ENCODE measurements around the gene PEAK1. TPM values are rescaled to one million over a fixed set of nuclear protein-coding genes. Genes with fewer than 3 reads are reported as not detected.

PEAK1 gene
- total RNA-seq, 2 donors from 2014 or later: 33.5 to 54.4 TPM

GRCh38 chr15:77143191-77143590, 276.7 kb downstream of the PEAK1 start:
- H3K4me1 ChIP-seq: no peaks in the 10 kb centered on the region
- H3K27ac ChIP-seq: no peak overlapping the region
- DNase-seq: no peak
- no peaks in the 10 kb centered on the region for H3K9me3 ChIP-seq
- H3K27me3 ChIP-seq: no peaks in the 10 kb centered on the region
- TF ChIP-seq CTCF (IDR thresholded peaks at IDR 0.05): no peak
- intact Hi-C loops (cut with DNase I): no loop called here
- H3K4me3 ChIP-seq: no peak overlapping the region
- no peaks in the 10 kb centered on the region for H3K36me3 ChIP-seq
- no peak overlapping the region for H3K9ac ChIP-seq (ENCODE audit: low read depth in 2 of 2, low read length in 2 of 2)

GRCh38 chr15:77140220-77140619, 279.7 kb downstream of the PEAK1 start:
- no peaks in the 10 kb centered on the region for H3K4me1 ChIP-seq
- TF ChIP-seq CTCF (IDR thresholded peaks at IDR 0.05): no peak
- no peaks in the 10 kb centered on the region for H3K27me3 ChIP-seq
- no peak overlapping the region for H3K4me3 ChIP-seq
- intact Hi-C loops (cut with DNase I): no loop called here
- H3K27ac ChIP-seq: no peak overlapping the region
- H3K9me3 ChIP-seq: no peaks in the 10 kb centered on the region
- H3K36me3 ChIP-seq: no peaks in the 10 kb centered on the region
- no peak overlapping the region for H3K9ac ChIP-seq (ENCODE audit: low read depth in 2 of 2, low read length in 2 of 2)
- DNase-seq: no peak

- no peaks in the 10 kb centered on the region for H3K27me3 ChIP-seq
- no peak for TF ChIP-seq CTCF (IDR thresholded peaks at IDR 0.05)
- no peaks in the 10 kb centered on the region for H3K36me3 ChIP-seq
- no peak for DNase-seq
- H3K9ac ChIP-seq (ENCODE audit: low read depth in 2 of 2, low read length in 2 of 2): no peak overlapping the region
- no peak overlapping the region for H3K4me3 ChIP-seq
- intact Hi-C loops (cut with DNase I): no loop called here
- H3K27ac ChIP-seq: no peak overlapping the region
- no peaks in the 10 kb centered on the region for H3K9me3 ChIP-seq
- H3K4me1 ChIP-seq: no peaks in the 10 kb centered on the region
These were observed 280.6 kb downstream of the PEAK1 start for GRCh38 chr15:77139312-77139711.

GRCh38 chr15:77138167-77138522, 281.8 kb downstream of the PEAK1 start:
- Histone ChIP-seq H3K4me1 (no peaks in the 10 kb centered on the region), H3K36me3 (peaks cover under 1% of the 10 kb centered on the region), H3K9ac (ENCODE audit: low read depth in 2 of 2, low read length in 2 of 2) (no peak overlapping the region), H3K27ac (peak overlapping the region; percentile 71), H3K27me3 (no peaks in the 10 kb centered on the region), H3K4me3 (no peak overlapping the region), H3K9me3 (no peaks in the 10 kb centered on the region)
- intact Hi-C loops (cut with DNase I): no loop called here
- no peak for TF ChIP-seq CTCF (IDR thresholded peaks at IDR 0.05)
- DNase-seq: no peak

GRCh38 chr15:77135181-77135580, 284.7 kb downstream of the PEAK1 start:
- no peaks in the 10 kb centered on the region for H3K4me1 ChIP-seq
- no peak for TF ChIP-seq CTCF (IDR thresholded peaks at IDR 0.05)
- DNase-seq: no peak

More at GRCh38 chr15:77135181-77135580, 284.7 kb downstream of the PEAK1 start:
- H3K9ac ChIP-seq (ENCODE audit: low read depth in 2 of 2, low read length in 2 of 2): no peak overlapping the region
- intact Hi-C loops (cut with DNase I): no loop called here
- H3K36me3 ChIP-seq: peaks cover 6% of the 10 kb centered on the region
- H3K27ac ChIP-seq: no peak overlapping the region
- no peaks in the 10 kb centered on the region for H3K9me3 ChIP-seq
- no peaks in the 10 kb centered on the region for H3K27me3 ChIP-seq
- H3K4me3 ChIP-seq: no peak overlapping the region

All from colonic mucosa (tissue), 4 donors.